ENCODE results near the gene USP43.

DNA sequence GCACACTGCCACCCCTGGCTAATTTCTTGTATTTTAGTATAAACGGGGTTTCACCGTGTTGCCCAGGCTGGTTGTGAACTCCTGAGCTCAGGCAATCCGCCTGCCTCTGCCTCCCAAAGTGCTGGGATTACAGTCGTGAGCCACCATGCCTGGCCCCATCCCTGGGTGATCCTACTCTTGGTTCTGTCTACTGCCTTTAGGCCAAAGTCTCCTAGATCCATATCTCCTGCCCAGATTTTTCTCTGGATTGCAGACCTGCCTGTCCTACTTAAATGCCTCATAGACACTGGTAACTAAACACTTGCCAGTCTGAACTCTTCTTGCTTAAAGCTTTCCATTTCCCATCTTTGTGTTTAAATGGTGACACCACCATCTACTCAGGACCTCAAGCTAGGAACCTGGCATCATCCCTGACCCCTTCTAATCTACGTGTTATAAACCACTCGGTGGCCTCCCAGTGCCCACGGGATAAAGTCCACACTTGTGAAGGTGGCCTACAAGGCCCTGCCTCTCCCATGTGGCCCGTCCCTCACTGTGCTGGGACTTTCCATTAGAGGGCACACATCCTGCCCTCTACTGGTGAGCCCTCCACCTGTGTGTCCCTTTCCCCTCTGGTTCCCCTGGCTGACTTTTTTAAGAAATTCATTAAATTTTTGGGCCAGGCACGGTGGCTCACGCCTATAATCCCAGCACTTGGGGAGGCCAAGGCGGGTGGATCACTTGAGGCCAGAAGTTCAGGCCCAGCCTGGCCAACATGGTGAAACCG lies 51.1 kb downstream of the USP43 start:
- TF ChIP-seq POLR2A (IDR thresholded peaks at IDR 0.05; ENCODE audit: low read depth, low read length) = no peak
- no peak for TF ChIP-seq JUND (IDR thresholded peaks at IDR 0.05; ENCODE audit: low read depth, low read length)
- TF ChIP-seq, protein P1, sequence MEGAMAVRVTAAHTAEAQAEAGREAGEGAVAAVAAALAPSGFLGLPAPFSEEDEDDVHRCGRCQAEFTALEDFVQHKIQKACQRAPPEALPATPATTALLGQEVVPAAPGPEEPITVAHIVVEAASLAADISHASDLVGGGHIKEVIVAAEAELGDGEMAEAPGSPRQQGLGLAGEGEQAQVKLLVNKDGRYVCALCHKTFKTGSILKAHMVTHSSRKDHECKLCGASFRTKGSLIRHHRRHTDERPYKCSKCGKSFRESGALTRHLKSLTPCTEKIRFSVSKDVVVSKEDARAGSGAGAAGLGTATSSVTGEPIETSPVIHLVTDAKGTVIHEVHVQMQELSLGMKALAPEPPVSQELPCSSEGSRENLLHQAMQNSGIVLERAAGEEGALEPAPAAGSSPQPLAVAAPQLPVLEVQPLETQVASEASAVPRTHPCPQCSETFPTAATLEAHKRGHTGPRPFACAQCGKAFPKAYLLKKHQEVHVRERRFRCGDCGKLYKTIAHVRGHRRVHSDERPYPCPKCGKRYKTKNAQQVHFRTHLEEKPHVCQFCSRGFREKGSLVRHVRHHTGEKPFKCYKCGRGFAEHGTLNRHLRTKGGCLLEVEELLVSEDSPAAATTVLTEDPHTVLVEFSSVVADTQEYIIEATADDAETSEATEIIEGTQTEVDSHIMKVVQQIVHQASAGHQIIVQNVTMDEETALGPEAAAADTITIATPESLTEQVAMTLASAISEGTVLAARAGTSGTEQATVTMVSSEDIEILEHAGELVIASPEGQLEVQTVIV (IDR thresholded peaks at IDR 0.05; ENCODE audit: borderline replicate concordance, partially characterized antibody) = no peak
- no peak for TF ChIP-seq HCFC1 (IDR thresholded peaks at IDR 0.05; ENCODE audit: low read length)
- no peak for TF ChIP-seq POLR2AphosphoS5 (IDR thresholded peaks at IDR 0.05; ENCODE audit: low read length)
